22Rv1 (cell line): ENCODE measurements around the gene SVIP.
A peak's percentile ranks its signal among the peaks of the same experiment; 100 is the strongest.

ENCODE experiments used
- ZFX ChIP-seq: fragments of 450-650 bp; IDR thresholded peaks from 2 replicates; pipeline ENCODE4 v1.6.1; 2017; ENCODE audit warnings: antibody characterized with exemption, borderline replicate concordance
- TF ChIP-seq, protein P1 (sequence below): fragments of 450-650 bp; IDR thresholded peaks from 2 replicates; pipeline ENCODE4 v1.5.1; 2017; ENCODE audit warnings: mild to moderate bottlenecking

DNA sequence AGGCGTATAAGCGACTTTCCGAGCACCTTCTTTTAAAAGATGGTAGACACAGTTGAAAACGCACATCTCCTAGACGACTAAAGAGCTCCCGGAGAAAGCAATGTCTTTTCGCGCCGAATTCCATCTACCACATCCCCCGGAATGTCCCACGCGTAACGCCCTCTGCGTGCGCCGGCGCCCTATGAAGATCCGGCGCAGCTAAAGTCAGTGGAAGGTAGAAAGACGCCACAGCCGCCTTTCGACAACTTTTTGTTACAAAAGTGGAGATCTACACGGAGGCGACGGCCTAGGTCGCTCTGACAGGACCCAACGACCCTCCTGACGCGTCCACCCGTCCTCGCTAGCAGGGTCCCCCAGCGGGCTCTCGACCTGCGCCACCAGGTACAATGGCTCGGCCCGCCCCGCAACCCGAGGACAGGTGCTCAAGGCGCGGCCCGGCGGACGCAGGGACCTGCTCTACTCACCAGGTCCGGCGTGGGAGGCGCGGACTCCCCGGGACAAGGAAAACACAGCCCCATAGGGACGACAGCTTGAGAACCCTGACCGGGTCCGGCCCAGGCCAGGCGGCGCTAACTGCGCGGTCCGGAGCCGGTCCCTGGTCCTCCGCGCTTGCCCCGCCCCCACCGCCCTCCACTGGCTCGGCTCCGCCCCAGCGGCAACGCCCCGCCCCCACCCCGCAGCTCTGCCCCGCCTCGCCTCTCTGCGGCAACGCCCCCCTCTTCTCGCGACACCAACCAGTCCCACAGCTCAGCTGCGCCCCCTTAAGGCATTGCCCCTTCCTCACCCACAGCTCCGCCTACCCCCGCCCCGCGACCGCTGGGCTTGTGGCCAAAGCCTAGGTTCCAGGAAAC, at the start of gene SVIP:
- TF ChIP-seq, protein P1, sequence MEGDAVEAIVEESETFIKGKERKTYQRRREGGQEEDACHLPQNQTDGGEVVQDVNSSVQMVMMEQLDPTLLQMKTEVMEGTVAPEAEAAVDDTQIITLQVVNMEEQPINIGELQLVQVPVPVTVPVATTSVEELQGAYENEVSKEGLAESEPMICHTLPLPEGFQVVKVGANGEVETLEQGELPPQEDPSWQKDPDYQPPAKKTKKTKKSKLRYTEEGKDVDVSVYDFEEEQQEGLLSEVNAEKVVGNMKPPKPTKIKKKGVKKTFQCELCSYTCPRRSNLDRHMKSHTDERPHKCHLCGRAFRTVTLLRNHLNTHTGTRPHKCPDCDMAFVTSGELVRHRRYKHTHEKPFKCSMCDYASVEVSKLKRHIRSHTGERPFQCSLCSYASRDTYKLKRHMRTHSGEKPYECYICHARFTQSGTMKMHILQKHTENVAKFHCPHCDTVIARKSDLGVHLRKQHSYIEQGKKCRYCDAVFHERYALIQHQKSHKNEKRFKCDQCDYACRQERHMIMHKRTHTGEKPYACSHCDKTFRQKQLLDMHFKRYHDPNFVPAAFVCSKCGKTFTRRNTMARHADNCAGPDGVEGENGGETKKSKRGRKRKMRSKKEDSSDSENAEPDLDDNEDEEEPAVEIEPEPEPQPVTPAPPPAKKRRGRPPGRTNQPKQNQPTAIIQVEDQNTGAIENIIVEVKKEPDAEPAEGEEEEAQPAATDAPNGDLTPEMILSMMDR: peak; percentile 85
- TF ChIP-seq ZFX: no peak
